ENCODE results near the gene GAST. TPM values are rescaled to one million over a fixed set of nuclear protein-coding genes. Genes with fewer than 3 reads are reported as not detected.
A peak's percentile ranks its signal among the peaks of the same experiment; 100 is the strongest.

Gene GAST
- total RNA-seq, 1 experiment from 2014 or later: not detected

DNA sequence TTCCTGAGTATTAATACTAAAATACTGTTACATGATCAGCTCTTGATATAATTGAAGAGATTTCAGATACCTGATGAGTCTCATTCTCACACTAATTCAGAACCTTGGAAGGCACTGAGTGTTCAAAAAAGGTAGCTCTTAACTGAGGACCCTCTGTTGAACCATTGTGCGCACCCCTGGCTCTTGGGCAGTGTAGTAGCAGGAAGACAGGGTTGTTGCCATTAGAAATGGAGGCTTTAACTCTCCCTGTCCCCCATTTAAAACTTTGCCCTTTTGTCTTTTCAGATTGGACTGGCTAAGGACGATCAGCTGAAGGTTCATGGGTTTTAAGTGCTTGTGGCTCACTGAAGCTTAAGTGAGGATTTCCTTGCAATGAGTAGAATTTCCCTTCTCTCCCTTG is 21.6 kb upstream of the GAST start:
- peaks cover 6% of the 10 kb centered on the region; the same call in 1 of the 2 replicates for H3K4me1 ChIP-seq (ENCODE audit: insufficient read depth, low read length)
- H3K27ac ChIP-seq (ENCODE audit: low read length): 0 out of 2 replicates have a peak overlapping the region, but pooled peaks have one; percentile 13
- no peak for DNase-seq
- peaks cover 33% of the 10 kb centered on the region for H3K36me3 ChIP-seq (ENCODE audit: low read depth, low read length)
- H3K9ac ChIP-seq (ENCODE audit: low read length): peak overlapping the region; percentile 100; the same call in 1 of the 2 replicates
- H3K9me2 ChIP-seq (replicated peaks; ENCODE audit: low read length): no peaks in the 10 kb centered on the region
- peaks cover 28% of the 10 kb centered on the region for H3K79me2 ChIP-seq (ENCODE audit: low read length)
- ATAC-seq: no peak
- POLR2A ChIA-PET (ENCODE audit: unreplicated experiment): no interaction called here
- no peak overlapping the region for H2AFZ ChIP-seq (ENCODE audit: low read length)
- peaks cover 32% of the 10 kb centered on the region for H4K20me1 ChIP-seq (ENCODE audit: low read length)
- intact Hi-C loops (cut with micrococcal nuclease): no loop called here
- H3F3A ChIP-seq (ENCODE audit: low read length, unreplicated experiment): peaks cover 33% of the 10 kb centered on the region
- no peaks in the 10 kb centered on the region for H3K27me3 ChIP-seq (ENCODE audit: low read length)
- BruUV-seq (replicated peaks): no TSS peak
- no peak for TF ChIP-seq EZH2 (IDR thresholded peaks at IDR 0.05; ENCODE audit: low read length, unreplicated experiment)
- no peak for TF ChIP-seq EZH2phosphoT487 (IDR thresholded peaks at IDR 0.05; ENCODE audit: borderline replicate concordance, low read length)
- TF ChIP-seq, protein P1, sequence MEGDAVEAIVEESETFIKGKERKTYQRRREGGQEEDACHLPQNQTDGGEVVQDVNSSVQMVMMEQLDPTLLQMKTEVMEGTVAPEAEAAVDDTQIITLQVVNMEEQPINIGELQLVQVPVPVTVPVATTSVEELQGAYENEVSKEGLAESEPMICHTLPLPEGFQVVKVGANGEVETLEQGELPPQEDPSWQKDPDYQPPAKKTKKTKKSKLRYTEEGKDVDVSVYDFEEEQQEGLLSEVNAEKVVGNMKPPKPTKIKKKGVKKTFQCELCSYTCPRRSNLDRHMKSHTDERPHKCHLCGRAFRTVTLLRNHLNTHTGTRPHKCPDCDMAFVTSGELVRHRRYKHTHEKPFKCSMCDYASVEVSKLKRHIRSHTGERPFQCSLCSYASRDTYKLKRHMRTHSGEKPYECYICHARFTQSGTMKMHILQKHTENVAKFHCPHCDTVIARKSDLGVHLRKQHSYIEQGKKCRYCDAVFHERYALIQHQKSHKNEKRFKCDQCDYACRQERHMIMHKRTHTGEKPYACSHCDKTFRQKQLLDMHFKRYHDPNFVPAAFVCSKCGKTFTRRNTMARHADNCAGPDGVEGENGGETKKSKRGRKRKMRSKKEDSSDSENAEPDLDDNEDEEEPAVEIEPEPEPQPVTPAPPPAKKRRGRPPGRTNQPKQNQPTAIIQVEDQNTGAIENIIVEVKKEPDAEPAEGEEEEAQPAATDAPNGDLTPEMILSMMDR (conservative IDR thresholded peaks at IDR 0.05; ENCODE audit: low read depth, low read length): no peak
- H3K4me3 ChIP-seq (ENCODE audit: low read length): peak overlapping the region; percentile 97
- CTCF ChIA-PET: no interaction called here
- peak overlapping the region; percentile 96 for H3K4me2 ChIP-seq (ENCODE audit: low read length)
- no peaks in the 10 kb centered on the region for H3K9me3 ChIP-seq (ENCODE audit: low read length)

DNA sequence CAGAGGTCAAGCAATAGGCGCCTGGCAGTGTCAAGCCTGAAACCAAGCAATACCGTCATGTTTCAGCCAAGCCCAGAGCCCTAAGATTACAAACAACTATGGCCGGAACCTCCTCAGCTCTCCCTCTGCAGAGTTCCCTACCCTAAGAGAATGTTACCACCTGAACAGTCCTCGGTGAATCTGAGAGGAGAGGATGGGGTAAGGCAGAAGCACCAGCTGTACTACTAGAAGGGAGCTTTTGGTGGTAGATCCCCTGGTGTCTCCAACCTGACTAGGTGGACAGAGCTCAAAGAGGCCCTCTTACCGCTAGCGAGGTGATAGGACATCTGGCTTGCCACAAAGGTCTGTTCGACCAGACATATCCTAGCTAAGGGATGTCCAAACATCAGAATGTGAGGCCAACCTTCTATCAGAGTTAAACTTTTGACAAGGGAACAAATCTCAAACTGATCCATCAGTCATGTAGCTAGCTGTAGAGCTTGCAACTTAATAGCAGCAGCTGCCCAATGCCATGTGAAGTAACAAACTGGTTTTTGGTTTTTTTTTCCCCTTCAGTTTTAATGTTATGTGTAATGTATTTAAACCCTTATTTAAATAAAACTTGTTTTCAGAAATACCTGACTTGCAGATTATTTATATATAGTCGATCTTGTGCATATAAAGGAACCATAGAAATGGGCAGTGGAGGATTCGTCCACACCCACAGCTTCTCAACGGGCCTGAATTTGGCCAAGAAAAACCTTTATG is 20.9 kb upstream of the GAST start:
- H3K4me2 ChIP-seq (ENCODE audit: low read length): peak overlapping the region; percentile 96; the same call in 1 of the 2 replicates
- H3F3A ChIP-seq (ENCODE audit: low read length, unreplicated experiment): peaks cover 33% of the 10 kb centered on the region
- H3K27ac ChIP-seq (ENCODE audit: low read length): no peak overlapping the region
- no TSS peak for BruUV-seq (replicated peaks)
- TF ChIP-seq EZH2phosphoT487 (IDR thresholded peaks at IDR 0.05; ENCODE audit: borderline replicate concordance, low read length) (no peak), EZH2 (IDR thresholded peaks at IDR 0.05; ENCODE audit: low read length, unreplicated experiment) (no peak)
- TF ChIP-seq, protein P1 (conservative IDR thresholded peaks at IDR 0.05; ENCODE audit: low read depth, low read length): no peak
- intact Hi-C loops (cut with micrococcal nuclease): no loop called here
- ChIA-PET POLR2A (ENCODE audit: unreplicated experiment) (no interaction called here), CTCF (interaction anchor here (0.7 kb wide), 1 partner anchor 227 kb away, joined by 3 read pairs; the partner anchor contains the start of gene ACLY)
- no peak for ATAC-seq
- H4K20me1 ChIP-seq (ENCODE audit: low read length): peaks cover 32% of the 10 kb centered on the region
- H3K9me2 ChIP-seq (replicated peaks; ENCODE audit: low read length): no peaks in the 10 kb centered on the region
- H3K9me3 ChIP-seq (ENCODE audit: low read length): no peaks in the 10 kb centered on the region
- peak overlapping the region; percentile 97; the same call in 1 of the 2 replicates for H3K4me3 ChIP-seq (ENCODE audit: low read length)
- H3K36me3 ChIP-seq (ENCODE audit: low read depth, low read length): peaks cover 33% of the 10 kb centered on the region
- H3K4me1 ChIP-seq (ENCODE audit: insufficient read depth, low read length): peaks cover 6% of the 10 kb centered on the region; the same call in 1 of the 2 replicates
- peaks cover 28% of the 10 kb centered on the region for H3K79me2 ChIP-seq (ENCODE audit: low read length)
- DNase-seq: no peak
- H3K27me3 ChIP-seq (ENCODE audit: low read length): no peaks in the 10 kb centered on the region
- H3K9ac ChIP-seq (ENCODE audit: low read length): no peak overlapping the region
- H2AFZ ChIP-seq (ENCODE audit: low read length): no peak overlapping the region
